ENCODE results near the gene TBC1D1. TPM values are rescaled to one million over a fixed set of nuclear protein-coding genes. Genes with fewer than 3 reads are reported as not detected.

TBC1D1 gene
- total RNA-seq, 2 donors from 2014 or later, result 23.3 to 28.7 TPM

GRCh38 chr4:38071801-38072431 lies 181.0 kb downstream of the TBC1D1 start:
- intact Hi-C loops (cut with DNase I), result loop anchor here (10.0 kb wide), 1 partner anchor 103 kb away; no protein-coding TSS in a partner anchor
- ATAC-seq, result no peak
- Histone ChIP-seq H3K4me3 (no peak overlapping the region), H3K36me3 (replicated peaks in 1 of 2; ENCODE audit: insufficient read depth in 1 of 2, low read depth in 2 of 2) (no peaks in the 10 kb centered on the region), H3K4me1 (peaks cover 44% of the 10 kb centered on the region), H3K27ac (peak overlapping the region in 3 of 4 donors; percentile 1 to 15 (median 4)), H3K9me3 (no peaks in the 10 kb centered on the region), H3K27me3 (no peaks in the 10 kb centered on the region)
- 57 to 63% methylated on average over 5 to 7 of the region's 7 CpGs for WGBS, 2 donors
- TF ChIP-seq POLR2A (IDR thresholded peaks at IDR 0.05) (no peak), CTCF (IDR thresholded peaks at IDR 0.05) (no peak)
- DNase-seq, result no peak

- DNase-seq (no peak), ATAC-seq (no peak)
- TF ChIP-seq POLR2A (IDR thresholded peaks at IDR 0.05) (no peak), CTCF (IDR thresholded peaks at IDR 0.05) (no peak)
- 91 to 94% methylated on average over 3 of the region's 3 CpGs for WGBS, 2 donors
- H3K27ac ChIP-seq, result peak overlapping the region in 2 of 4 donors; percentile 1 to 53
- intact Hi-C loops (cut with DNase I), result loop anchor here (10.0 kb wide), 1 partner anchor 102 kb away; no protein-coding TSS in a partner anchor
- H3K4me3 ChIP-seq, result no peak overlapping the region
- H3K9me3 ChIP-seq, result no peaks in the 10 kb centered on the region
- H3K36me3 ChIP-seq (replicated peaks in 1 of 2; ENCODE audit: insufficient read depth in 1 of 2, low read depth in 2 of 2), result no peaks in the 10 kb centered on the region
- H3K27me3 ChIP-seq, result no peaks in the 10 kb centered on the region
- H3K4me1 ChIP-seq, result peaks cover 44% of the 10 kb centered on the region
Observed at GRCh38 chr4:38072578-38072977, 181.7 kb downstream of the TBC1D1 start.

- Histone ChIP-seq H3K4me3 (no peak overlapping the region), H3K27ac (peak overlapping the region in 1 of 4 donors; percentile 11), H3K9me3 (no peaks in the 10 kb centered on the region), H3K27me3 (no peaks in the 10 kb centered on the region), H3K4me1 (peaks cover 46% of the 10 kb centered on the region), H3K36me3 (replicated peaks in 1 of 2; ENCODE audit: insufficient read depth in 1 of 2, low read depth in 2 of 2) (no peaks in the 10 kb centered on the region)
- ATAC-seq (no peak), DNase-seq (no peak)
- intact Hi-C loops (cut with DNase I), result loop anchor here (10.0 kb wide), 1 partner anchor 101 kb away; no protein-coding TSS in a partner anchor
- TF ChIP-seq POLR2A (IDR thresholded peaks at IDR 0.05), result no peak
- no peak for TF ChIP-seq CTCF (IDR thresholded peaks at IDR 0.05)
- WGBS, 2 donors, result 79 to 87% methylated on average over 4 of the region's 4 CpGs
Observed at GRCh38 chr4:38073596-38074234, 182.8 kb downstream of the TBC1D1 start.

GRCh38 chr4:38075370-38076152 lies 184.7 kb downstream of the TBC1D1 start:
- no peaks in the 10 kb centered on the region for H3K27me3 ChIP-seq
- intact Hi-C loops (cut with DNase I), result loop anchor here (10.0 kb wide), 1 partner anchor 99 kb away; no protein-coding TSS in a partner anchor
- peak; percentile 42 for ATAC-seq
- DNase-seq, result peak in 1 of 4 donors; percentile 41
- H3K4me1 ChIP-seq, result peaks cover 31% of the 10 kb centered on the region
- H3K36me3 ChIP-seq (replicated peaks in 1 of 2; ENCODE audit: insufficient read depth in 1 of 2, low read depth in 2 of 2), result no peaks in the 10 kb centered on the region
- TF ChIP-seq POLR2A (IDR thresholded peaks at IDR 0.05) (no peak), CTCF (IDR thresholded peaks at IDR 0.05) (no peak)
- H3K4me3 ChIP-seq, result no peak overlapping the region
- WGBS, 2 donors, result 53 to 55% methylated on average over 6 of the region's 6 CpGs
- no peaks in the 10 kb centered on the region for H3K9me3 ChIP-seq
- H3K27ac ChIP-seq, result peak overlapping the region in 2 of 4 donors; percentile 16 to 35

Data from body of pancreas (tissue), 4 donors.